Fibroblast of skin of left quadriceps (primary cell): ENCODE measurements around the gene TMEM132C.
"Not testable (repeated sequence)": the region's sequence is repeated elsewhere in the genome, so short reads cannot be mapped to it uniquely, and the experiment has no call there.

Experiments used
- DNase-seq, 2 experiments: peaks; one replicate each; pipeline ENCODE4 v3.0.0-alpha.2; 2013; ENCODE audit warnings: low read depth in 2 of 2

TMEM132C gene

GRCh38 chr12:128564956-128565355, 298.0 kb downstream of the TMEM132C start:
- DNase-seq = no peak

- DNase-seq = no peak
Observed at GRCh38 chr12:128567730-128568129, 300.8 kb downstream of the TMEM132C start.

GRCh38 chr12:128570191-128571065, 303.5 kb downstream of the TMEM132C start:
- DNase-seq = no peak

- no peak for DNase-seq
Observed at GRCh38 chr12:128571906-128572810, 305.2 kb downstream of the TMEM132C start.

GRCh38 chr12:128573907-128574306, 306.9 kb downstream of the TMEM132C start:
- no peak for DNase-seq

- no peak for DNase-seq
Observed at GRCh38 chr12:128578045-128578444, 311.1 kb downstream of the TMEM132C start.

DNA sequence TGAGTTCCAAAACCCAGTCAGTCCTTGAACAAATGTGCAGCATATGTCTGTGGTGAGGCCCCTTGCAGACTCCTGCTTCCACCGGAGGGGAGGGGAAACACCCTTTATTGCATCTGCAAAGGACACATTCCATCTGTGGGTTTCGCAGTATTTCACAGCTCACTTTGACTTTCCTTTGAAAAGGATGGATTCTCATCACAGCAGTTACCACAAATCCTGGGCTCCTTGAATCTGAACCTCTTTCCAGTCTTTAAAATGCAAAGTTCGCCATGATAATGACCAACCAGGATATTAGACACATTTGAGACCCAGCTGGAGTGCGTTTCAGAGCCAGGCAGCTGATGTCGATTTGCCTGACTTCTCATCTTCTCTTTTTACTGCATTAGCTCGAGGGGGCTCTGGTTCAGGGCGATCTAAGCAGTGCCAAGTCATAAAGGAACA, 314.4 kb downstream of the TMEM132C start:
- no peak for DNase-seq

DNA sequence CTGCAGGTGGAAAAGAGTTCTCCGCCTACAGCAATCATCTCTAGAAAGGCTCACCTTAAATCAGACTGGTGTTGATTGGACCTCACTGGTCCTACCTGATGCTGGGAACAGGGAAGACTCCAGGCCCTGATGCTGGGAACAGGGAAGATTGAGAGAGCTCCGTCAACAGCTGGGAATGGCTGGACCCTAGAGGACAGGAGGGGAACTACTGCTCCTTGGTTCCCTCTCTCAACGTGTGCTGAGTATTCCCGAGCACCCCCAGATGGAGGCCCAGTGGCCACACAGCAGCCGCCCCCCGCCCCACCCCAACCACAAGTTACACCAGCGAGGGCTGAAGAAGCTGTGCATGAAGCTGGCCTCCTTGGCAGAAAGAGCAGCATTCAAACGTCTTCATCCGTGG, 316.5 kb downstream of the TMEM132C start:
- DNase-seq = no peak

- DNase-seq = no peak
Observed at GRCh38 chr12:128586451-128587029, 319.6 kb downstream of the TMEM132C start.

GRCh38 chr12:128587918-128588317, 320.9 kb downstream of the TMEM132C start:
- DNase-seq = no peak

DNA sequence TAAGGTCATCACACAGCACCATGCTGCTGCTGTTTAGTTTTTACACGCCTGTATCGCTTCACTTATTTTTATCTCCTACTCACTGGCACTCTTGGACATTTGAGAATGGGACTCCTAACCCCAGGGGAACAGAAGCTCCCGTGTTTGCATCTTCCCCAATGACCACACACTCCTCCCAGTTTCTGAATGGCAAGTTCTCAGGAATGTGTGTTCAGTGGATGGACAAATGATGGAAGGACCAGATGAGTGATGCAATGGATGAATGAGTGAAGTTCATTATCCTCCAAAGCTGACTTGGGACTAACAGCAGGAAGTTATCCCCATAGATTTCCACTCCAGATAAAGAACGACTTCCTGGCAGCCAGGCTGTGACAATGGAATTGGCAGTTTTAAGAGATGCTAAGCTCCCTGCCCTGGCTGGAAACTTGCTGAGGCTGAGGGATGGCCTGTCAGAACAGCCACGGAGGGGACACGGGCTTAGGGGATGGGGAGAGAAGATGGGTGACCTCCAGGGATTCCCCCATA, 325.3 kb downstream of the TMEM132C start:
- no peak for DNase-seq

DNA sequence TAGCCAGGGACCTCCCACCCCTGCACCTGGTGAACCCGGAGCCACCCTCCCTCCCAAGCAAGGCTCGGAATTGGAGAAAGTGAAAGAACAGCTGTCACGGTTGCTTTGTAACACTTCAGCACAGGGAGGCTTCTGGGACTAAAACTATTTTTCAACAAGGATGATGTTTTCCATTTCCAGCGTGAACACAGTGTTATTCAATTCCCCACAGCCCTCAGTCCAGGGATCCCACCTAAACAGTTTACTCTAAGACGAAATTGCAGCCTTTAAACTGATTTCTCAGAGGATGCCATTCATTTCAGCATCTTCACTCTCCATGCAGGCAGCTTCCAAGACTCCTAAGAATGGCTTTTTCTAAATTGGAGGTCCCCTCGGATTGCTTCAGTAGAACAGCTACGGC, 327.6 kb downstream of the TMEM132C start:
- DNase-seq = no peak

DNA sequence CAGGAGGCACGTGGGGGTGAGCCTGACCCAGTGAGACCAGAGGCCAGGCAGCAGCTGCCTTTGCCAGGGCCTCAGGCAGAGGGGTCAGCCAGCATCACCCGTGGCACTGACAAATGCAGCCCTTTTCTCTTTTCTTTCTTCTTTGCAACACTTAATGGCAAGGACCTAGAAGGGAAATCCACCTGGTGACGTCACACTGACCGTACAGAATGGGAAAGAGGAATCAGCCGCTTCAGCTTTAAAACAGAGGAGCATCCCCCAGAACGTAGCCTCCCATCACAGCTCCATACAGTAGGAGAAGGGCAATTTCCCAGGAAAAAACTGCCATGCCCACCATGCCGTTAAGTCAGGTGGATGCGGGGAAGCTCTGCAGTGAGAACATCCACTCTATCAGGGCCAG, 328.6 kb downstream of the TMEM132C start:
- DNase-seq = no peak

- no peak for DNase-seq
Observed at GRCh38 chr12:128600886-128601285, 333.9 kb downstream of the TMEM132C start.

GRCh38 chr12:128603573-128604115, 336.7 kb downstream of the TMEM132C start:
- no peak for DNase-seq

DNA sequence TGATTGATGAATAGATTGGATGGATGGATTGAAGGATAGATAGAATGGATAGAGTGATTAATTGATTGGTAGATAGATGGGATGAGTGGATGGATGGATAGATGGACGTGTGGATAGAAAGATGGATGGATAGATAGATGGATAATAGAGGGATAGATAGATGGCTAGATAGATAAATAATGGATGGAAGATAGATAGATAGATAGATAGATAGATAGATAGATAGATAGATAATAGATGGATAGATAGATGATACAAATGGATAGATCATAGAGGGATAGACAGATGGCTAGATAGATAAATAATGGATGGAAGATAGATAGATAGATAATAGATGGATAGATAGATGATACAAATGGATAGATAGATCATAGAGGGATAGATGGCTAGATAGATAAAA, 337.2 kb downstream of the TMEM132C start:
- DNase-seq = not testable (repeated sequence)

- no peak for DNase-seq
Observed at GRCh38 chr12:128606051-128606450, 339.1 kb downstream of the TMEM132C start.

DNA sequence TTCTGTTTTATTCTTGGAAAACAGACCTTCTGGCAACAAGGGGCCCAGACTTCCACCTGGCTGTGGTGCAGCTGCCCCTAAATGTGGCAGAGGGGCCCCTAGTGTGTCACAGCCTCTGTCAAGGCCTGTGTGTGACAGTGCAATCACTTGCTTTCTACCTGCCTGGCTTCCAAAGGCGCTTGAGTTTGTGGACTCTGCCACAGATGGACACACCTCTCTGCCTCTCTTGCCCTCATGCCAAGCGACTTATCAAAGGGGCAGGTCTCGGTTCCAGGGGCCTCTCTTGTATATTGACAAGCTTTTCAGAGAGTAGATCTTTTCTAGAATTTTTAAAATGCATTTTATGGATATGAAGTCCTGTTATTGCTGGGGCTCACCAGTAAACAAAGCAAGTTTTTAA, 339.6 kb downstream of the TMEM132C start:
- DNase-seq = no peak

DNA sequence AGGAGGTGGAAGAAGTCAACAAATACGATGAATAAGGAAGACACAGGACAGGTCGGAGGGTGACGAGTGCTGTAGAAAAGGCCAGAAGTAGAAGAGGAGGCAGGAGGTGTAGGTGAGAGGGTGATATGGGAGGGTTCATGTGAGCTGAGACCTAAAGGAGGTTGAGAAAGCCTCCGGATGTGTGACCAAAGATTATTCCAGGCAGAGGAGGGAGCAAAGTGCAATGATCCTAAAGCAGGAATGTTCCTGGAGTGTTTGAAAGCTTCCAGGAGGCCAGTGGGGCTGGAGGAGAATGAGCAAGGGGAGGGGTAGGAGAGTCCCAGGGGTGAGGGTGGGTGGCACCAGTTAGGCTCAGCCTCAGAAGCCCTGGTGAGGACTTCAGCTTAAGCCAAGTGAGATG, 340.0 kb downstream of the TMEM132C start:
- no peak for DNase-seq

GRCh38 chr12:128607641-128608040, 340.7 kb downstream of the TMEM132C start:
- no peak for DNase-seq

- DNase-seq = no peak
Observed at GRCh38 chr12:128609861-128610260, 342.9 kb downstream of the TMEM132C start.

GRCh38 chr12:128611736-128612135, 344.8 kb downstream of the TMEM132C start:
- no peak for DNase-seq
